Activated CD8-positive, alpha-beta memory T cell treated with anti-CD3 and anti-CD28 coated beads for 24 hours (primary cell): ENCODE measurements around the gene DCC.

Experiments used
- DNase-seq: peaks from one replicate; pipeline ENCODE4 v3.0.0-alpha.2; 2020

The DCC gene

GRCh38 chr18:52607985-52608384 lies 268.0 kb downstream of the DCC start:
- DNase-seq: no peak

- no peak for DNase-seq
These were observed 270.6 kb downstream of the DCC start for GRCh38 chr18:52610451-52611115.

GRCh38 chr18:52612406-52612805 lies 272.4 kb downstream of the DCC start:
- no peak for DNase-seq

GRCh38 chr18:52615321-52615720 lies 275.3 kb downstream of the DCC start:
- DNase-seq: no peak

- no peak for DNase-seq
These were observed 275.9 kb downstream of the DCC start for GRCh38 chr18:52615943-52616342.

GRCh38 chr18:52617931-52618330 lies 277.9 kb downstream of the DCC start:
- no peak for DNase-seq

GRCh38 chr18:52620926-52621439 lies 281.0 kb downstream of the DCC start:
- no peak for DNase-seq

GRCh38 chr18:52624702-52625101 lies 284.7 kb downstream of the DCC start:
- DNase-seq: no peak

- no peak for DNase-seq
These were observed 296.5 kb downstream of the DCC start for GRCh38 chr18:52636536-52636935.

- no peak for DNase-seq
These were observed 308.2 kb downstream of the DCC start for GRCh38 chr18:52648201-52648600.

- DNase-seq: no peak
These were observed 312.4 kb downstream of the DCC start for GRCh38 chr18:52652391-52652790.

GRCh38 chr18:52657043-52657805 lies 317.2 kb downstream of the DCC start:
- no peak for DNase-seq

GRCh38 chr18:52667463-52668065 lies 327.6 kb downstream of the DCC start:
- DNase-seq: no peak

GRCh38 chr18:52670896-52671295 lies 330.9 kb downstream of the DCC start:
- no peak for DNase-seq

- DNase-seq: no peak
These were observed 338.0 kb downstream of the DCC start for GRCh38 chr18:52678034-52678433.

- DNase-seq: no peak
These were observed 338.6 kb downstream of the DCC start for GRCh38 chr18:52678551-52678950.

GRCh38 chr18:52679354-52679753 lies 339.4 kb downstream of the DCC start:
- no peak for DNase-seq

GRCh38 chr18:52682260-52682659 lies 342.3 kb downstream of the DCC start:
- DNase-seq: no peak

- DNase-seq: no peak
These were observed 345.3 kb downstream of the DCC start for GRCh38 chr18:52685316-52685715.

- DNase-seq: no peak
These were observed 351.8 kb downstream of the DCC start for GRCh38 chr18:52691841-52692240.

GRCh38 chr18:52694804-52695203 lies 354.8 kb downstream of the DCC start:
- DNase-seq: no peak

GRCh38 chr18:52700116-52700515 lies 360.1 kb downstream of the DCC start:
- no peak for DNase-seq

- no peak for DNase-seq
These were observed 360.8 kb downstream of the DCC start for GRCh38 chr18:52700816-52701215.
